HepG2 (cell line): ENCODE data around the gene PEX11G. TPM values are rescaled to one million over a fixed set of nuclear protein-coding genes. Genes with fewer than 3 reads are reported as not detected.

Experiments used
- ATF2 ChIP-seq: sonication (generic); formaldehyde crosslinking; IDR thresholded peaks from 2 replicates; pipeline ENCODE4 v1.4.0; 2020; ENCODE audit warnings: missing genetic modification reagents
- DBP ChIP-seq: sonication (generic); formaldehyde crosslinking; IDR thresholded peaks from 2 replicates; pipeline ENCODE4 v1.4.0; 2020; ENCODE audit warnings: missing genetic modification reagents; ENCODE audit errors: not compliant biosample characterization
- MLLT10 ChIP-seq: sonication (generic); formaldehyde crosslinking; IDR thresholded peaks from 2 replicates; pipeline ENCODE4 v1.4.0; 2020; ENCODE audit warnings: missing genetic modification reagents
- MLX ChIP-seq: IDR thresholded peaks from 2 replicates; pipeline ENCODE4 v1.6.1; 2016
- PAF1 ChIP-seq: IDR thresholded peaks from 2 replicates; pipeline ENCODE4 v1.6.1; 2016; ENCODE audit warnings: missing genetic modification reagents, missing compliant biosample characterization
- PRPF4 ChIP-seq: fragments of 200-400 bp; formaldehyde crosslinking; IDR thresholded peaks from 2 replicates; pipeline ENCODE4 v1.6.1; 2016; ENCODE audit warnings: low read length, low read depth; ENCODE audit not compliant: poor library complexity, severe bottlenecking
- SP5 ChIP-seq: IDR thresholded peaks from 2 replicates; pipeline ENCODE4 v1.6.1; 2016; ENCODE audit warnings: low read depth, borderline replicate concordance
- STAT6 ChIP-seq: sonication (generic); formaldehyde crosslinking; IDR thresholded peaks from 2 replicates; pipeline ENCODE4 v1.4.0; 2020; ENCODE audit warnings: missing genetic modification reagents, mild to moderate bottlenecking, borderline replicate concordance
- ZEB1 ChIP-seq: IDR thresholded peaks from 2 replicates; pipeline ENCODE4 v1.6.1; 2012; ENCODE audit warnings: mild to moderate bottlenecking, low read depth, inconsistent platforms; ENCODE audit not compliant: insufficient replicate concordance
- ZNF230 ChIP-seq: sonication (generic); formaldehyde crosslinking; IDR thresholded peaks from 2 replicates; pipeline ENCODE4 v1.4.0; 2020; ENCODE audit warnings: mild to moderate bottlenecking, missing genetic modification reagents
- ZNF318 ChIP-seq: sonication (generic); formaldehyde crosslinking; IDR thresholded peaks from 2 replicates; pipeline ENCODE4 v1.4.0; 2020; ENCODE audit warnings: mild to moderate bottlenecking, missing genetic modification reagents
- ZNF383 ChIP-seq: sonication (generic); formaldehyde crosslinking; IDR thresholded peaks from 2 replicates; pipeline ENCODE4 v1.4.0; 2020; ENCODE audit warnings: missing genetic modification reagents, mild to moderate bottlenecking, borderline replicate concordance
- ZNF513 ChIP-seq: sonication (generic); formaldehyde crosslinking; conservative IDR thresholded peaks from 2 replicates; pipeline ENCODE4 v1.5.0; 2020; ENCODE audit warnings: missing genetic modification reagents
- polyA plus RNA-seq, 8 experiments: library from polyadenylated mRNA; depleted of rRNA in 3 of 8; stranded (reverse) in 7 of 8; unstranded in 1 of 8; fragments of >200 nt; fragmentation: Illumina TruSeq in 4 of 8; extraction: Trizol in 4 of 8; gene quantifications; 2 replicates each; pipeline versions ENCODE4 v1.2.1 to v1.2.3, GENCODE V29; 2011 to 2016; ENCODE audit warnings: low read depth in 4 of 8, missing spikeins in 1 of 8, mixed read lengths in 1 of 8; ENCODE audit not compliant: insufficient read depth in 1 of 8
- total RNA-seq, 5 experiments: library from RNA; depleted of rRNA; stranded (reverse); fragments of >200 nt; fragmentation: Illumina TruSeq; extraction: Trizol; gene quantifications; 2 replicates each; pipeline ENCODE4 v1.2.3, GENCODE V29; 2016; ENCODE audit warnings: low read depth in 1 of 5

Gene PEX11G
- total and polyA plus RNA-seq, 2 of the 13 experiments (the other 11 are each of a cell fraction or from before 2014, with no cell fraction given): not detected

GRCh38 chr19:7494416-7495098, 5.7 kb upstream of the PEX11G start (continued):
- TF ChIP-seq ZNF318 (CRISPR knock-in tag) (no peak), SP5 (CRISPR knock-in tag) (no peak), MLX (no peak), DBP (CRISPR knock-in tag) (no peak), ZNF230 (CRISPR knock-in tag) (no peak), ATF2 (0 out of 2 replicates have a peak, but pooled peaks have one; percentile 18), STAT6 (peak; percentile 69; the same call in 1 of the 2 replicates), ZEB1 (no peak), ZNF383 (no peak), MLLT10 (CRISPR knock-in tag) (no peak), PAF1 (CRISPR knock-in tag) (no peak), PRPF4 (no peak), ZNF513 (CRISPR knock-in tag) (no peak)
